ENCODE results near the gene HOXB6.

GRCh38 chr17:48612456-48612853 lies 7.7 kb upstream of the HOXB6 start:
- TF ChIP-seq CTCF (conservative IDR thresholded peaks at IDR 0.05; ENCODE audit: low read depth, low read length) (no peak), EZH2 (IDR thresholded peaks at IDR 0.05; ENCODE audit: borderline replicate concordance, low read depth, low read length, poor library complexity, severe bottlenecking) (no peak)
